SK-N-SH treated with all-trans-retinoic acid at 6 μM for 48 hours (cell line): ENCODE data around the gene BAG3.

Experiments used
- ATAC-seq: fragments of 200-7000 bp; cut with Tn5 transposase; 3 replicates; pipeline ENCODE4 v1.9.1; 2020; ENCODE audit warnings: mild to moderate bottlenecking, moderate library complexity
- ARNTL ChIP-seq: fragments of 450-650 bp; formaldehyde crosslinking; IDR thresholded peaks from 2 replicates; pipeline ENCODE4 v1.5.0; 2020; ENCODE audit warnings: low read depth, mild to moderate bottlenecking, moderate library complexity, borderline replicate concordance
- BACH2 ChIP-seq: fragments of 250-450 bp; sonication (Bioruptor Pico); IDR thresholded peaks from 2 replicates; pipeline ENCODE4 v1.9.0; 2021; ENCODE audit warnings: mild to moderate bottlenecking, borderline replicate concordance
- CSDC2 ChIP-seq: fragments of 250-450 bp; sonication (Bioruptor Pico); IDR thresholded peaks from 2 replicates; pipeline ENCODE4 v1.5.0; 2020; ENCODE audit warnings: mild to moderate bottlenecking, moderate library complexity
- GLIS3 ChIP-seq: fragments of 250-450 bp; sonication (Bioruptor Pico); IDR thresholded peaks from 2 replicates; pipeline ENCODE4 v1.5.0; 2020; ENCODE audit warnings: mild to moderate bottlenecking, moderate library complexity
- ISL1 ChIP-seq: fragments of 250-450 bp; sonication (Bioruptor Pico); IDR thresholded peaks from 2 replicates; pipeline ENCODE4 v2.1.2; 2022; ENCODE audit warnings: mild to moderate bottlenecking, moderate library complexity
- OSR1 ChIP-seq: fragments of 250-450 bp; sonication (Bioruptor Pico); IDR thresholded peaks from 2 replicates; pipeline ENCODE4 v1.8.0; 2022; ENCODE audit warnings: moderate library complexity, mild to moderate bottlenecking, inconsistent platforms
- PATZ1 ChIP-seq: fragments of 250-450 bp; sonication (Bioruptor Pico); IDR thresholded peaks from 2 replicates; pipeline ENCODE4 v1.8.0; 2020; ENCODE audit warnings: mild to moderate bottlenecking, moderate library complexity, borderline replicate concordance
- POU6F1 ChIP-seq: fragments of 250-450 bp; sonication (Bioruptor Pico); IDR thresholded peaks from 2 replicates; pipeline ENCODE4 v1.8.0; 2021; ENCODE audit warnings: low read depth, mild to moderate bottlenecking, moderate library complexity, borderline replicate concordance
- PPARA ChIP-seq: fragments of 250-450 bp; sonication (Bioruptor Pico); IDR thresholded peaks from 2 replicates; pipeline ENCODE4 v1.5.0; 2020; ENCODE audit warnings: mild to moderate bottlenecking, borderline replicate concordance
- RARB ChIP-seq: fragments of 250-450 bp; sonication (Bioruptor Pico); IDR thresholded peaks from 2 replicates; pipeline ENCODE4 v1.8.0; 2021; ENCODE audit warnings: mild to moderate bottlenecking, moderate library complexity
- SNAI2 ChIP-seq: fragments of 250-450 bp; sonication (Bioruptor Pico); IDR thresholded peaks from 2 replicates; pipeline ENCODE4 v1.5.0; 2020; ENCODE audit warnings: mild to moderate bottlenecking, moderate library complexity
- TCF4 ChIP-seq: fragments of 250-450 bp; sonication (Bioruptor Pico); IDR thresholded peaks from 2 replicates; pipeline ENCODE4 v1.8.0; 2021; ENCODE audit warnings: mild to moderate bottlenecking, moderate library complexity, borderline replicate concordance
- TOX ChIP-seq: fragments of 250-450 bp; sonication (Bioruptor Pico); IDR thresholded peaks from 2 replicates; pipeline ENCODE4 v1.8.0; 2021; ENCODE audit warnings: mild to moderate bottlenecking, moderate library complexity, borderline replicate concordance
- ZC3H10 ChIP-seq: fragments of 250-450 bp; sonication (Bioruptor Pico); IDR thresholded peaks from 2 replicates; pipeline ENCODE4 v1.5.1; 2021; ENCODE audit warnings: mild to moderate bottlenecking, moderate library complexity
- ZFP3 ChIP-seq: fragments of 250-450 bp; sonication (Bioruptor Pico); IDR thresholded peaks from 2 replicates; pipeline ENCODE4 v1.5.0; 2020; ENCODE audit warnings: mild to moderate bottlenecking, moderate library complexity
- ZFP30 ChIP-seq: fragments of 450-650 bp; formaldehyde crosslinking; IDR thresholded peaks from 2 replicates; pipeline ENCODE4 v1.5.0; 2022; ENCODE audit warnings: mild to moderate bottlenecking, moderate library complexity
- ZNF565 ChIP-seq: fragments of 450-650 bp; formaldehyde crosslinking; conservative IDR thresholded peaks from 2 replicates; pipeline ENCODE4 v1.5.0; 2020; ENCODE audit warnings: low read depth, mild to moderate bottlenecking, moderate library complexity
- ZNF70 ChIP-seq: fragments of 450-650 bp; formaldehyde crosslinking; IDR thresholded peaks from 2 replicates; pipeline ENCODE4 v1.5.0; 2020; ENCODE audit warnings: mild to moderate bottlenecking, moderate library complexity
- TF ChIP-seq, protein P1 (sequence below): fragments of 250-450 bp; sonication (Bioruptor Pico); IDR thresholded peaks from 2 replicates; pipeline ENCODE4 v1.5.1; 2021; ENCODE audit warnings: mild to moderate bottlenecking, moderate library complexity
- TF ChIP-seq, protein P2 (sequence below): fragments of 250-450 bp; sonication (Bioruptor Pico); IDR thresholded peaks from 2 replicates; pipeline ENCODE4 v1.5.0; 2020; ENCODE audit warnings: mild to moderate bottlenecking, moderate library complexity

The BAG3 gene

GRCh38 chr10:119715628-119716505 is 64.7 kb downstream of the BAG3 start:
- TF ChIP-seq RARB (CRISPR knock-in tag) = no peak
- no peak for TF ChIP-seq OSR1 (CRISPR knock-in tag)
- no peak for TF ChIP-seq SNAI2 (CRISPR knock-in tag)
- no peak for TF ChIP-seq ZNF565 (CRISPR knock-in tag)
- no peak for TF ChIP-seq ZFP3 (CRISPR knock-in tag)
- TF ChIP-seq ZC3H10 (CRISPR knock-in tag) = no peak
- no peak for TF ChIP-seq PPARA (CRISPR knock-in tag)
- TF ChIP-seq BACH2 (CRISPR knock-in tag) = no peak
- TF ChIP-seq TCF4 (CRISPR knock-in tag) = no peak
- TF ChIP-seq PATZ1 (CRISPR knock-in tag) = no peak
- TF ChIP-seq GLIS3 (CRISPR knock-in tag) = no peak
- TF ChIP-seq, protein P1, sequence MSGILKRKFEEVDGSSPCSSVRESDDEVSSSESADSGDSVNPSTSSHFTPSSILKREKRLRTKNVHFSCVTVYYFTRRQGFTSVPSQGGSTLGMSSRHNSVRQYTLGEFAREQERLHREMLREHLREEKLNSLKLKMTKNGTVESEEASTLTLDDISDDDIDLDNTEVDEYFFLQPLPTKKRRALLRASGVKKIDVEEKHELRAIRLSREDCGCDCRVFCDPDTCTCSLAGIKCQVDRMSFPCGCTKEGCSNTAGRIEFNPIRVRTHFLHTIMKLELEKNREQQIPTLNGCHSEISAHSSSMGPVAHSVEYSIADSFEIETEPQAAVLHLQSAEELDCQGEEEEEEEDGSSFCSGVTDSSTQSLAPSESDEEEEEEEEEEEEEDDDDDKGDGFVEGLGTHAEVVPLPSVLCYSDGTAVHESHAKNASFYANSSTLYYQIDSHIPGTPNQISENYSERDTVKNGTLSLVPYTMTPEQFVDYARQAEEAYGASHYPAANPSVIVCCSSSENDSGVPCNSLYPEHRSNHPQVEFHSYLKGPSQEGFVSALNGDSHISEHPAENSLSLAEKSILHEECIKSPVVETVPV = no peak
- TF ChIP-seq TOX (CRISPR knock-in tag) = no peak
- TF ChIP-seq ZNF70 (CRISPR knock-in tag) = no peak
- TF ChIP-seq CSDC2 (CRISPR knock-in tag) = no peak
- no peak for TF ChIP-seq POU6F1 (CRISPR knock-in tag)
- no peak for ATAC-seq

DNA sequence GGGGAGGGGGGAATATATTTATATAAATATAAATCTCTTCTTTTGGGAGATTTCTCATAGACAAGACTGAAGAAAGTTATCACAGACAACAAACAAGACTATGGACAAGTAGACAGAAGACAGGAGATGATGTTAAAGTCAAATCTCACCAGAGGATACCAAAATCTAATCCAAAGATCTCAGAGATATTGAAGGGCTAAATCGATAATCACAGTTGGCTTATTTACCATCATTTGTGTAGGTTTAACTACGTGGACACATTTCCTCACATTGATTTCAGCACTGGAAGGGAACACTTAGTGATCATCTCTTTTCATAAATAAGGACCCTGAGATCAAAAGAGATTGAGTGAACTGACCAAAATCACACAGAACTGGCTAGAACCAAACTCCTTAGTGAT is 72.0 kb downstream of the BAG3 start:
- TF ChIP-seq ARNTL (no peak), OSR1 (CRISPR knock-in tag) (no peak), GLIS3 (CRISPR knock-in tag) (no peak), ZNF565 (CRISPR knock-in tag) (no peak), RARB (CRISPR knock-in tag) (no peak), ISL1 (CRISPR knock-in tag) (no peak), ZC3H10 (CRISPR knock-in tag) (no peak), ZNF70 (CRISPR knock-in tag) (no peak), TOX (CRISPR knock-in tag) (no peak), ZFP3 (CRISPR knock-in tag) (no peak), ZFP30 (no peak)
- TF ChIP-seq, protein P2, sequence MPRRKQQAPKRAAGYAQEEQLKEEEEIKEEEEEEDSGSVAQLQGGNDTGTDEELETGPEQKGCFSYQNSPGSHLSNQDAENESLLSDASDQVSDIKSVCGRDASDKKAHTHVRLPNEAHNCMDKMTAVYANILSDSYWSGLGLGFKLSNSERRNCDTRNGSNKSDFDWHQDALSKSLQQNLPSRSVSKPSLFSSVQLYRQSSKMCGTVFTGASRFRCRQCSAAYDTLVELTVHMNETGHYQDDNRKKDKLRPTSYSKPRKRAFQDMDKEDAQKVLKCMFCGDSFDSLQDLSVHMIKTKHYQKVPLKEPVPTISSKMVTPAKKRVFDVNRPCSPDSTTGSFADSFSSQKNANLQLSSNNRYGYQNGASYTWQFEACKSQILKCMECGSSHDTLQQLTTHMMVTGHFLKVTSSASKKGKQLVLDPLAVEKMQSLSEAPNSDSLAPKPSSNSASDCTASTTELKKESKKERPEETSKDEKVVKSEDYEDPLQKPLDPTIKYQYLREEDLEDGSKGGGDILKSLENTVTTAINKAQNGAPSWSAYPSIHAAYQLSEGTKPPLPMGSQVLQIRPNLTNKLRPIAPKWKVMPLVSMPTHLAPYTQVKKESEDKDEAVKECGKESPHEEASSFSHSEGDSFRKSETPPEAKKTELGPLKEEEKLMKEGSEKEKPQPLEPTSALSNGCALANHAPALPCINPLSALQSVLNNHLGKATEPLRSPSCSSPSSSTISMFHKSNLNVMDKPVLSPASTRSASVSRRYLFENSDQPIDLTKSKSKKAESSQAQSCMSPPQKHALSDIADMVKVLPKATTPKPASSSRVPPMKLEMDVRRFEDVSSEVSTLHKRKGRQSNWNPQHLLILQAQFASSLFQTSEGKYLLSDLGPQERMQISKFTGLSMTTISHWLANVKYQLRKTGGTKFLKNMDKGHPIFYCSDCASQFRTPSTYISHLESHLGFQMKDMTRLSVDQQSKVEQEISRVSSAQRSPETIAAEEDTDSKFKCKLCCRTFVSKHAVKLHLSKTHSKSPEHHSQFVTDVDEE (CRISPR knock-in tag) = no peak
- TF ChIP-seq, protein P1 = no peak
- no peak for ATAC-seq
